ENCODE results near the gene TNP2. TPM values are rescaled to one million over a fixed set of nuclear protein-coding genes. Genes with fewer than 3 reads are reported as not detected.

TNP2 gene
- total and polyA plus RNA-seq, 9 of the 15 experiments (the other 6 are each of a cell fraction or from before 2014, with no cell fraction given), result not detected

DNA sequence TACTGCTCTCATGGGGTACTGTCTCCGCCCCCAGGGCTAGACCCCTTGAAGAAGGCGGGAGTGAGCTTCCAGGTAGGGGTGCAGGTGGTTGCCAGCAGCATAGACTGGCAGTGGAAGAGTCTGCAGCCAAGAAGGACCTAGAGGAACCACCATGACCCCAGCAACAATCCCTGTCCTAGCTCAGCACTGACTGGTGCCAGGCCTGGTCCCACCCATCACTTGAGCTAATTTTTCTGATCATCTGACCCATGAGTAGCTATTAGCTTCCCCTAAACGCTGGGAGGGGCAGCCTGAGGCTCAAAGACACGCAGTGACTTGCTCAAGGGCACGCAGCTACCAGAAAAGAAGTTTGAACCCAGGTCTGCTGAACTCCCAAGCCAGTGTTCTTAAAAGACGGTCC, 3.4 kb upstream of the TNP2 start (continued):
- TF ChIP-seq, protein P1, sequence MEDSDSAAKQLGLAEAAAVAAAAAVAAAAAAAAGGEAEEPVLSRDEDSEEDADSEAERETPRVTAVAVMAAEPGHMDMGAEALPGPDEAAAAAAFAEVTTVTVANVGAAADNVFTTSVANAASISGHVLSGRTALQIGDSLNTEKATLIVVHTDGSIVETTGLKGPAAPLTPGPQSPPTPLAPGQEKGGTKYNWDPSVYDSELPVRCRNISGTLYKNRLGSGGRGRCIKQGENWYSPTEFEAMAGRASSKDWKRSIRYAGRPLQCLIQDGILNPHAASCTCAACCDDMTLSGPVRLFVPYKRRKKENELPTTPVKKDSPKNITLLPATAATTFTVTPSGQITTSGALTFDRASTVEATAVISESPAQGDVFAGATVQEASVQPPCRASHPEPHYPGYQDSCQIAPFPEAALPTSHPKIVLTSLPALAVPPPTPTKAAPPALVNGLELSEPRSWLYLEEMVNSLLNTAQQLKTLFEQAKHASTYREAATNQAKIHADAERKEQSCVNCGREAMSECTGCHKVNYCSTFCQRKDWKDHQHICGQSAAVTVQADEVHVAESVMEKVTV (CRISPR knock-in tag; IDR thresholded peaks at IDR 0.05), result no peak
- TF ChIP-seq, protein P2, sequence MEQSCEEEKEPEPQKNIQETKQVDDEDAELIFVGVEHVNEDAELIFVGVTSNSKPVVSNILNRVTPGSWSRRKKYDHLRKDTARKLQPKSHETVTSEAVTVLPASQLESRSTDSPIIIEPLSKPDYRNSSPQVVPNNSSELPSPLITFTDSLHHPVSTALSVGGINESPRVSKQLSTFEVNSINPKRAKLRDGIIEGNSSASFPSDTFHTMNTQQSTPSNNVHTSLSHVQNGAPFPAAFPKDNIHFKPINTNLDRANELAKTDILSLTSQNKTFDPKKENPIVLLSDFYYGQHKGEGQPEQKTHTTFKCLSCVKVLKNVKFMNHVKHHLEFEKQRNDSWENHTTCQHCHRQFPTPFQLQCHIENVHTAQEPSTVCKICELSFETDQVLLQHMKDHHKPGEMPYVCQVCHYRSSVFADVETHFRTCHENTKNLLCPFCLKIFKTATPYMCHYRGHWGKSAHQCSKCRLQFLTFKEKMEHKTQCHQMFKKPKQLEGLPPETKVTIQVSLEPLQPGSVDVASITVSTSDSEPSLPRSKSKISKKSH (CRISPR knock-in tag; IDR thresholded peaks at IDR 0.05), result no peak
- TF ChIP-seq ARID2 (IDR thresholded peaks at IDR 0.05) (no peak), MAFF (IDR thresholded peaks at IDR 0.05; ENCODE audit: low read length) (no peak)

DNA sequence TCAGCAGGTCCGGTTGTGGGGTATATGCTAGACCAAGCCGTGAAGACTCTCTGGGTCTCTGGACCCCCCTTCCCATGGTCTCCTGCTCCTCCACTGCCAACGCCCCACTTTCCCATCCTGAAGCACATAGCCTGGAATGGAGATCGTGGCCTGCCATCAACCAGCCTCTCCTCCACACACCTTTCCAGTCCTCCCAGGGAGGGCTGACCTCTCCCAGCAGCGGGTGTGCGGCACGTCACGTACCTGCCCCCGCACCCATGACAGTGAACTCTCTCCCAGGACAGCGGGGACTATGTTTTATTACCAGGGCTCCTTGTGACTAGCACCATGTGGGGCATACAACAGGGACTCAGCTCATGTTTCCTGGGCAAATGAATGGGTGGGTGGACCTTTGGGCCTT, 2.5 kb upstream of the TNP2 start:
- no peaks in the 10 kb centered on the region for H3K9me1 ChIP-seq (ENCODE audit: control insufficient read depth, insufficient read depth, low read length)
- intact Hi-C loops (cut with micrococcal nuclease) (no loop called here), in situ Hi-C loops (cut with MboI) (no loop called here)
- H3K4me2 ChIP-seq (ENCODE audit: insufficient read depth, low read length), result no peak overlapping the region
- no peak for FAIRE-seq
- H3K9ac ChIP-seq (ENCODE audit: insufficient read depth in 1 of 2, low read depth in 2 of 2, low read length in 2 of 2), result no peak overlapping the region
- no peak for DNase-seq (ENCODE audit: extremely low read depth in 1 of 4, low spot score in 3 of 4)
- POLR2A ChIA-PET, result interaction anchor here (0.7 to 1.2 kb wide), 2 partner anchors 11 to 454 kb away, joined by 3 to 5 read pairs; no protein-coding TSS in a partner anchor
- 57% methylated on average over 10 of the region's 10 CpGs for WGBS (ENCODE audit: insufficient coverage, low coverage, missing lambda C conversion rate)
- H4K20me1 ChIP-seq (replicated peaks; ENCODE audit: control insufficient read depth, insufficient read depth, low read length), result 0 out of 2 replicates have a peak, but pooled peaks cover 2% of the 10 kb centered on the region
- no peak for ATAC-seq
- no peaks in the 10 kb centered on the region; the same call in 1 of the 2 replicates for H3K9me3 ChIP-seq (replicated peaks; ENCODE audit: control insufficient read depth, insufficient read depth, low read depth, low read length)
- BruUV-seq (replicated peaks), result no TSS peak
- no peak overlapping the region for H3K4me3 ChIP-seq
- CTCF ChIA-PET (ENCODE audit: low intra/inter-chr PET ratio), result no interaction called here
- no peaks in the 10 kb centered on the region for H3K36me3 ChIP-seq (ENCODE audit: control insufficient read depth, insufficient read depth, low read length)
- H3K27ac ChIP-seq (ENCODE audit: extremely low read depth, low read depth, low read length), result no peak overlapping the region
- H3K4me1 ChIP-seq (replicated peaks in 1 of 2; ENCODE audit: control insufficient read depth in 2 of 2, insufficient read depth in 2 of 2, low read length in 2 of 2), result peaks cover 0 to 16% of the 10 kb centered on the region in 2 experiments; a peak in 1 of 5 replicates
- H2AFZ ChIP-seq (ENCODE audit: low read depth, low read length), result no peak overlapping the region
- peaks cover 13 to 31% of the 10 kb centered on the region in 2 experiments; a peak in 4 of 5 replicates for H3K27me3 ChIP-seq (ENCODE audit: control insufficient read depth in 2 of 2, insufficient read depth in 2 of 2, low read length in 2 of 2)
- no peaks in the 10 kb centered on the region for H3K79me2 ChIP-seq (ENCODE audit: control insufficient read depth, insufficient read depth, low read length)
- TF ChIP-seq SRSF3 (IDR thresholded peaks at IDR 0.05; ENCODE audit: insufficient read depth, low read length) (no peak), SOX6 (IDR thresholded peaks at IDR 0.05) (no peak), ZNF75A (CRISPR knock-in tag; IDR thresholded peaks at IDR 0.05) (no peak), ZNF699 (CRISPR knock-in tag; IDR thresholded peaks at IDR 0.05; ENCODE audit: insufficient replicate concordance) (no peak), HMGN3 (IDR thresholded peaks at IDR 0.05; ENCODE audit: borderline replicate concordance, extremely low read depth, insufficient read length, low read depth, low read length) (no peak), YY1 (IDR thresholded peaks at IDR 0.05; ENCODE audit: borderline replicate concordance in 1 of 3, control insufficient read depth in 1 of 3, extremely low read depth in 1 of 3, insufficient read depth in 3 of 3, insufficient read length in 1 of 3, insufficient replicate concordance in 2 of 3, low read depth in 1 of 3, low read length in 2 of 3) (no peak), SIN3A (IDR thresholded peaks at IDR 0.05; ENCODE audit: borderline replicate concordance in 2 of 2, control insufficient read depth in 1 of 2, low read depth in 2 of 2, low read length in 2 of 2) (no peak), TAF1 (IDR thresholded peaks at IDR 0.05; ENCODE audit: control insufficient read depth, extremely low read depth, insufficient read depth, low read length, severe bottlenecking) (no peak)
- TF ChIP-seq, protein P3, sequence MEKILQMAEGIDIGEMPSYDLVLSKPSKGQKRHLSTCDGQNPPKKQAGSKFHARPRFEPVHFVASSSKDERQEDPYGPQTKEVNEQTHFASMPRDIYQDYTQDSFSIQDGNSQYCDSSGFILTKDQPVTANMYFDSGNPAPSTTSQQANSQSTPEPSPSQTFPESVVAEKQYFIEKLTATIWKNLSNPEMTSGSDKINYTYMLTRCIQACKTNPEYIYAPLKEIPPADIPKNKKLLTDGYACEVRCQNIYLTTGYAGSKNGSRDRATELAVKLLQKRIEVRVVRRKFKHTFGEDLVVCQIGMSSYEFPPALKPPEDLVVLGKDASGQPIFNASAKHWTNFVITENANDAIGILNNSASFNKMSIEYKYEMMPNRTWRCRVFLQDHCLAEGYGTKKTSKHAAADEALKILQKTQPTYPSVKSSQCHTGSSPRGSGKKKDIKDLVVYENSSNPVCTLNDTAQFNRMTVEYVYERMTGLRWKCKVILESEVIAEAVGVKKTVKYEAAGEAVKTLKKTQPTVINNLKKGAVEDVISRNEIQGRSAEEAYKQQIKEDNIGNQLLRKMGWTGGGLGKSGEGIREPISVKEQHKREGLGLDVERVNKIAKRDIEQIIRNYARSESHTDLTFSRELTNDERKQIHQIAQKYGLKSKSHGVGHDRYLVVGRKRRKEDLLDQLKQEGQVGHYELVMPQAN (IDR thresholded peaks at IDR 0.05; ENCODE audit: borderline replicate concordance), result no peak

Data from K562 (cell line).